Measurements from ENCODE around the gene CD7.

CD7 gene

DNA sequence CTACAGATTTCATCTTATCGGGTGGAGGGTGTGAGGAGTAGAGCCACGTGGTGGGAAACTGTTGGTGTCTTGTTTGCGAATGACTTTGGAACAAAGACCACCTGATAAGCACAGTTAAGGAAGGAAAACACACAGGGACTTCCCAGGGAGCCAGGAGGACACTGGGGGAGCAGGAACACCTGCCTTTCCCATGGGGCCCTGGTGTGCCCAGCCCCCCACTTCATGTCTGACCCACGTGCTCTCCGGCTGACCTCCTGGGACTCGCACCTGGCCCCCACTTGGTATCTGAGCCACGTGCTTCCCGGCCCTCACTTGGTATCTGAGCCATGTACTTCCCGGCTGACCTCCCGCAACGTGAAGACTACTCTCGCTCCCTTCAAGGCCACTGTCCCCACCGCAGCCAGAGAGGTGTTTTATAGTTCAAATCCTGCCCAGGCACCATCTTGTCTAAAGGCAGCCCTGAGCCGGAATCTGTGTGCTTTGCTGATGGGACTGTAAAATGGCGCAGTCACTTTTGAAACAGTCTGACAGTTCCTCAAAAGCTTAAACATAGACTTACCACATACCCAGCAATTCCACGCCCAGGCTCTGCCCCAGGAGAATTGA is 38.5 kb downstream of the CD7 start:
- DNase-seq (ENCODE audit: low read depth in 2 of 2), result no peak

- DNase-seq (ENCODE audit: low read depth in 2 of 2), result no peak
Measured at GRCh38 chr17:82278308-82278707, 39.1 kb downstream of the CD7 start.

- no peak for DNase-seq (ENCODE audit: low read depth in 2 of 2)
Measured at GRCh38 chr17:82277851-82278250, 39.6 kb downstream of the CD7 start.

GRCh38 chr17:82276938-82277337 is 40.5 kb downstream of the CD7 start:
- DNase-seq (ENCODE audit: low read depth in 2 of 2), result no peak

- DNase-seq (ENCODE audit: low read depth in 2 of 2), result no peak
Measured at GRCh38 chr17:82275326-82275725, 42.1 kb downstream of the CD7 start.

DNA sequence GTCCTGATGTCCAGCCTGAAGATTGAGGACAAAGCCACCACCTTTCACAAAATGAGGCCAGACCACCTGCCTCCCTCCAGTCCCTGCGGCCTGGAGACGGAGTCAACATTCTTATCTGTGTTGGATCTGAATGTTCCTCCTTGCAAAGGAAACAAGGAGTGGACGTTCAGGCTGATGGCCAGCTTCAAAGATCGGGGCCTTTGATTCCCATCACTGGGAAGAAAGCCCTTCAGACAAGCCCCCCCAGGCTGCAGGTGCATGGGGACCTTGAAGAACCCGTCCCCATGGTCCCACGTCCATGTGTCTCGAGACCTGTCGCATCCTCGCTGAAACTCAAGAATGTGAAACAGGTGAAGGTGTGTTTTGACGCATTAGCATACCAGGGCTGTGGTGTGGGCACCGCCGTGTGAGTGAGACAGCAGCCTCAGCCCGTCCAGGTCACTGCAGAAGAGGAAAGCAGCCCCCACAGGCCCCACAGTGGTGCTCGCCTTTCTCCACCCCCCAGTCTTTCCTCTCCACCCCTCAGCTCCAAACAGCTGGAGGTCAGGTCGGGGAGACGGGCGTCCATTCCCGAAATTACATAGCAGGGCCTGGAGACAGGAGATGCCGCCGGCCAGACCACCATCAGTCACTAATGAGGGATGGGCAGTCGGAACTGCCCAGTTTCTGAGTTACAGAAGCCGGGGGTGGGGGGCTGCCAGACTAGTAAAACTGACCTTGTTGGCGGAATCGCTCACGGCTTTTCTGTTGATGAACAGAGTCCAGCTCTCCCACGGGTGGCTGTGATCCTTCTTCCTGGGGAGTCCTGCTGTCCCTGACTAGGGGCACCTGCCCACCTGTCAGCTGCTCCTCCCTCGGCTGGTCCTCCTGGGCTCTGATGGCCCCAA is 43.0 kb downstream of the CD7 start:
- no peak for DNase-seq (ENCODE audit: low read depth in 2 of 2)

GRCh38 chr17:82273327-82274133 is 43.9 kb downstream of the CD7 start, which contains the start of gene CSNK1D:
Gene CSNK1D (minus strand): TSS chr17:82273700. CDS start chr17:82273381, 319 bp downstream.
- peak; percentile 90 to 94 for DNase-seq (ENCODE audit: low read depth in 2 of 2)

GRCh38 chr17:82272495-82273326 is 44.7 kb downstream of the CD7 start:
- DNase-seq (ENCODE audit: low read depth in 2 of 2), result peak in 1 of 2 donors; percentile 14

DNA sequence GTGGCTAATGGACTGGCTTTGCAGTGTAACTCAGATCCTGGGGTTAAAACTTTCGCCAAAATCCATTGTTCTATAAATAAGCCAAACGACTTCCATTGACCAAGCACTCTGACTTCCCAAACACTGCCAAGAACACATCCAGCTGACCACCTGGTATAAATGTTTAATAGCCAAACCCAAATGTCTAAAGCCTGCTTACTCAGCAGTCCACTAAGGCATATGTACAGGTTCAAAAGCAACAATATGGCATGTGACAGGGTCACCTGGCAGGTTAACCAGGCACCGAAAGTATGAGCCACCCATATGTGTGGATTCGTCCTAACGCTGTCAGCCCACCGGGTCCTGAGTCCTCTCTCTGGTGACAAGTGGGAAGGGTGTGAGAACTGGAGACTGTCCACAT is 46.0 kb downstream of the CD7 start:
- DNase-seq (ENCODE audit: low read depth in 2 of 2), result no peak

DNA sequence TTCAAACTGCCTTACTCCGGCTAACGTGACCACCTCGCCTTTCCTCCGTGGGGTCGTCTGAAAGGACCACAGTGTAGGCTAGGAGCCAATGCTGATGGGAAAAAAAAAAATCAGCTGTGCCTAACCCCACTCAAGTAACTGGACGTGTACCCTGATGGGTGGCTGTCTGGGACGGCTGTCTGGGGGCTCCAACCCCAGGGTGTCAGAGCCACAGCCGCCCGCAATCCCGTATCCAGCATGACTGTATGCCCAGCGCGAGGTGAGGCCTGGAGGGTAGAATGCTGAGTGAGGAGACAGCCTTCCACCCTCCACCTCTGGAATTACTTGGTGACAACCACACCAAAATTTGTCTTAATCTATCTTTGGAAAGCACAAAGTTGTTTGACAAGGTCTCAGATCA is 46.8 kb downstream of the CD7 start:
- DNase-seq (ENCODE audit: low read depth in 2 of 2), result no peak

DNA sequence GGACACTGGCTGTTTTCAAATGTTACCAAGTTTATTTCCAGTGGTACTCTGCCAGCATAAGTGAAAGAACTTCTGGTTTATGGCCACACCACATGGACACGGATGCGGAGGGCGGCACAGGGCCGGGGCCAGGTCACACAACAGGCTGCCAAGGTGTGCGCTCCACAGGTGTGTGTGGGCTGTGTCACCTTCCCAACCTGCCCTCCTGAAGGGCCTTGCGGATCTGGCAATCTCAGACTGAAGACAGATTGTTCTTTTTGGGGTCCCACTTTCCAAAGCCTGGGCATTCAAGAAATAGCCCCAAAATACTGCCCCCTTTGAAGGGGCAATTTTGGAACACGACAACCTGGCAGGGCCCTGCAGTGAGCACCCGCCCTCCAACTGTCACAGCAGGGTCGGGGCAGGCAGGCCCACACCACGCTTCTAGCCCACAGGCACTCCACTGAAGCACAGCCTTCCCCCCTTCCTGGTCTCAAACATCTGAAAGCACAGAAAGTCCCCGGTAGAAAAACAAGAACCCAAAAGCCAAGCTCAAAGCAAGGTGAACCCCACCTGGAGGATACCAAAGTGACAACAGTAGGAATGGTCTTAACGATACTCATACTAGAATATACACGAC is 47.4 kb downstream of the CD7 start:
- no peak for DNase-seq (ENCODE audit: low read depth in 2 of 2)

DNA sequence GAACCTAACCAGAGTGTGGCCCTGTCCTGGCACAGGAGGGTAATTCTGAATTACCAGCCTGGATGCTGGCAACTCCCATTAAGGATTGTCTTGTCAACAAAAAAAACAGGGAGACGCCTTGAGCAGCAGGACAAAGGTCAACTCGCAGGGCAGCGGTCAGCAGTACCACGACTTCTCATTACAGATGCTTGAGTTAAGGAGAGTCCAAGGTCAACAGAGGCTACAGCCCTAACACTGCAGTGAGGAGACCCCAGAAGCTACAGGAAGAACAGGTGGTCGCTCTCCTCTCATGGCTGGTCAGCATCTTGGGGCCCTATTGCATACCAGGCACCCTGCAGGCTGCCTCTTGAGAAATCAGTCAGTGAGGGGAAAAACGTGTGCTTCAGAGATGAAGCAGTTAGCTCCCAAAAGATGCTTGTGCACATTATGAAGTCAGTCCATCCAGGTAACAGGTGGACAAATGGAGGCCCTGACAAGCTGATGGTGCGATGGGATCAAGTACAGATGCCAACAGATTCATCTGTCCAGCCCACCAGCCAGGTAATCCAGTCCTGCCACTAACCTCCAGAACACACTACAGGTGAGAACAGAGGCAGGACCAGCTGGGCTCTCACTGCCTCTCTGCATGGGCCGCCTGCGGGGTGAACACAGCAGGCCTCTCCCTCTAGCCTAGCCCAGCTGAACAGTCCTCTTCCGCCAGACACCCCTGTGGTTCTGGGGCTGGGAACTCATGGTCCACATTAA is 48.1 kb downstream of the CD7 start:
- no peak for DNase-seq (ENCODE audit: low read depth in 2 of 2)

DNA sequence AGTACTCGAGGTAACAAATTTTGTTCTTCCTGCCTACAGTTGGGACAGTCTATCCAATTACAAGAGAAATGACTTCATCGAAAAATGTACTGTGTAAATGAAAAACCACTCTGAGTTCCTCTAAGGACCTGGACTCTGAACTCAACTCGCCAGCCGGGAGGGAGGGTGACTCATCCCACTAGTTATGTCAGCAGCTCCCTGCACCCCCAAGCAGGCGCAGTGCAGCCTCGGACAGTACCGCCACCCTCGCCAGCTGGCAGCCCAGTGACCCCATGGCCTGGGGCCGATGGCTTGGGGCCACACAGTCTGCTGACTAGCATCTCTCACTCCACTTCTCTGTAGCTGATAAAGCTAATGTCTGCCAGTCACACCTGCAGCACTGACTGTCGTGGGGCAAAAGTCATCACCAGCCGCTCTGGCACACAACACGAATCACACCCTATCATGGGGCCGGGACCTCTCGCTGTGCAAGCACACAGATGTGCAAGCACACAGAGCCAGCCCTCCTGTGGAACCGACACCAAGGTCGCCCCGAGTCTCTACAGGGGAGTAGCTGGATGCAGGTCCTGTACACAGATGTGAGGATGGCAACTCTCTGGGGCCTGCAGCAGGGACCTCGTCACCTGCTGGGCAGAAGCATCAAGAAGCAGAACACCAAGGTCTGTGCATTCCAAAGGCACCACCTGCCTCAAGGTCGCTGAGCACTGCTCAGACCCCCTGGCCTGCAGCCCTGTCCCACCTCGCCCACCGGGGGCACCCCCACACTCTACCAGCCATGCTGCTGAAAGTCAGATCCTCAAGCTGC is 49.6 kb downstream of the CD7 start:
- DNase-seq (ENCODE audit: low read depth in 2 of 2), result no peak

- DNase-seq (ENCODE audit: low read depth in 2 of 2), result no peak
Measured at GRCh38 chr17:82266142-82266541, 51.3 kb downstream of the CD7 start.

All from activated CD4-positive, alpha-beta T cell treated with anti-CD3 and anti-CD28 coated beads for 24 hours (primary cell).